Measurements from ENCODE around the gene KCNIP4. TPM values are rescaled to one million over a fixed set of nuclear protein-coding genes. Genes with fewer than 3 reads are reported as not detected.
A peak's percentile ranks its signal among the peaks of the same experiment; 100 is the strongest.

Gene KCNIP4
- total and polyA plus RNA-seq, 2 experiments from 2014 or later, result 0.14 to 0.63 TPM

- Histone ChIP-seq H3F3A (replicated peaks; ENCODE audit: low read depth) (no peaks in the 10 kb centered on the region), H3K27ac (ENCODE audit: low read depth) (no peak overlapping the region), H2AFZ (no peak overlapping the region), H3K4me1 (ENCODE audit: insufficient read depth) (no peaks in the 10 kb centered on the region), H3K79me2 (replicated peaks; ENCODE audit: insufficient read depth) (no peaks in the 10 kb centered on the region), H3K4me2 (no peak overlapping the region), H4K20me1 (replicated peaks; ENCODE audit: insufficient read depth) (no peaks in the 10 kb centered on the region), H3K9me2 (ENCODE audit: insufficient read depth) (no peaks in the 10 kb centered on the region), H3K4me3 (no peak overlapping the region), H3K27me3 (ENCODE audit: insufficient read depth) (no peaks in the 10 kb centered on the region), H3K36me3 (ENCODE audit: insufficient read depth) (no peaks in the 10 kb centered on the region)
- H3K27me3 Mint-ChIP-seq (ENCODE audit: insufficient read depth, low read depth, poor library complexity), result no peaks in the 10 kb centered on the region
- no peak overlapping the region for H3K4me3 Mint-ChIP-seq
- TF ChIP-seq, protein P1, sequence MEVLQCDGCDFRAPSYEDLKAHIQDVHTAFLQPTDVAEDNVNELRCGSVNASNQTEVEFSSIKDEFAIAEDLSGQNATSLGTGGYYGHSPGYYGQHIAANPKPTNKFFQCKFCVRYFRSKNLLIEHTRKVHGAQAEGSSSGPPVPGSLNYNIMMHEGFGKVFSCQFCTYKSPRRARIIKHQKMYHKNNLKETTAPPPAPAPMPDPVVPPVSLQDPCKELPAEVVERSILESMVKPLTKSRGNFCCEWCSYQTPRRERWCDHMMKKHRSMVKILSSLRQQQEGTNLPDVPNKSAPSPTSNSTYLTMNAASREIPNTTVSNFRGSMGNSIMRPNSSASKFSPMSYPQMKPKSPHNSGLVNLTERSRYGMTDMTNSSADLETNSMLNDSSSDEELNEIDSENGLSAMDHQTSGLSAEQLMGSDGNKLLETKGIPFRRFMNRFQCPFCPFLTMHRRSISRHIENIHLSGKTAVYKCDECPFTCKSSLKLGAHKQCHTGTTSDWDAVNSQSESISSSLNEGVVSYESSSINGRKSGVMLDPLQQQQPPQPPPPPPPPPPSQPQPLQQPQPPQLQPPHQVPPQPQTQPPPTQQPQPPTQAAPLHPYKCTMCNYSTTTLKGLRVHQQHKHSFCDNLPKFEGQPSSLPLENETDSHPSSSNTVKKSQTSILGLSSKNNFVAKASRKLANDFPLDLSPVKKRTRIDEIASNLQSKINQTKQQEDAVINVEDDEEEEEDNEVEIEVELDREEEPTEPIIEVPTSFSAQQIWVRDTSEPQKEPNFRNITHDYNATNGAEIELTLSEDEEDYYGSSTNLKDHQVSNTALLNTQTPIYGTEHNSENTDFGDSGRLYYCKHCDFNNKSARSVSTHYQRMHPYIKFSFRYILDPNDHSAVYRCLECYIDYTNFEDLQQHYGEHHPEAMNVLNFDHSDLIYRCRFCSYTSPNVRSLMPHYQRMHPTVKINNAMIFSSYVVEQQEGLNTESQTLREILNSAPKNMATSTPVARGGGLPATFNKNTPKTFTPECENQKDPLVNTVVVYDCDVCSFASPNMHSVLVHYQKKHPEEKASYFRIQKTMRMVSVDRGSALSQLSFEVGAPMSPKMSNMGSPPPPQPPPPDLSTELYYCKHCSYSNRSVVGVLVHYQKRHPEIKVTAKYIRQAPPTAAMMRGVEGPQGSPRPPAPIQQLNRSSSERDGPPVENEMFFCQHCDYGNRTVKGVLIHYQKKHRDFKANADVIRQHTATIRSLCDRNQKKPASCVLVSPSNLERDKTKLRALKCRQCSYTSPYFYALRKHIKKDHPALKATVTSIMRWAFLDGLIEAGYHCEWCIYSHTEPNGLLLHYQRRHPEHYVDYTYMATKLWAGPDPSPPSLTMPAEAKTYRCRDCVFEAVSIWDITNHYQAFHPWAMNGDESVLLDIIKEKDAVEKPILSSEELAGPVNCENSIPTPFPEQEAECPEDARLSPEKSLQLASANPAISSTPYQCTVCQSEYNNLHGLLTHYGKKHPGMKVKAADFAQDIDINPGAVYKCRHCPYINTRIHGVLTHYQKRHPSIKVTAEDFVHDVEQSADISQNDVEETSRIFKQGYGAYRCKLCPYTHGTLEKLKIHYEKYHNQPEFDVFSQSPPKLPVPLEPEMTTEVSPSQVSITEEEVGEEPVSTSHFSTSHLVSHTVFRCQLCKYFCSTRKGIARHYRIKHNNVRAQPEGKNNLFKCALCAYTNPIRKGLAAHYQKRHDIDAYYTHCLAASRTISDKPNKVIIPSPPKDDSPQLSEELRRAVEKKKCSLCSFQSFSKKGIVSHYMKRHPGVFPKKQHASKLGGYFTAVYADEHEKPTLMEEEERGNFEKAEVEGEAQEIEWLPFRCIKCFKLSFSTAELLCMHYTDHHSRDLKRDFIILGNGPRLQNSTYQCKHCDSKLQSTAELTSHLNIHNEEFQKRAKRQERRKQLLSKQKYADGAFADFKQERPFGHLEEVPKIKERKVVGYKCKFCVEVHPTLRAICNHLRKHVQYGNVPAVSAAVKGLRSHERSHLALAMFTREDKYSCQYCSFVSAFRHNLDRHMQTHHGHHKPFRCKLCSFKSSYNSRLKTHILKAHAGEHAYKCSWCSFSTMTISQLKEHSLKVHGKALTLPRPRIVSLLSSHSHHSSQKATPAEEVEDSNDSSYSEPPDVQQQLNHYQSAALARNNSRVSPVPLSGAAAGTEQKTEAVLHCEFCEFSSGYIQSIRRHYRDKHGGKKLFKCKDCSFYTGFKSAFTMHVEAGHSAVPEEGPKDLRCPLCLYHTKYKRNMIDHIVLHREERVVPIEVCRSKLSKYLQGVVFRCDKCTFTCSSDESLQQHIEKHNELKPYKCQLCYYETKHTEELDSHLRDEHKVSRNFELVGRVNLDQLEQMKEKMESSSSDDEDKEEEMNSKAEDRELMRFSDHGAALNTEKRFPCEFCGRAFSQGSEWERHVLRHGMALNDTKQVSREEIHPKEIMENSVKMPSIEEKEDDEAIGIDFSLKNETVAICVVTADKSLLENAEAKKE (CRISPR knock-in tag; IDR thresholded peaks at IDR 0.05), result no peak
- no peak for TF ChIP-seq JUNB (IDR thresholded peaks at IDR 0.05; ENCODE audit: unreplicated experiment)
- DNase-seq (ENCODE audit: low spot score), result no peak
- H3K36me3 Mint-ChIP-seq (ENCODE audit: low read depth), result no peaks in the 10 kb centered on the region
- no peak overlapping the region for H3K27ac Mint-ChIP-seq
- no peaks in the 10 kb centered on the region for H3K9me3 Mint-ChIP-seq
- H3K4me1 Mint-ChIP-seq, result no peaks in the 10 kb centered on the region
- ATAC-seq, result no peak
Observed at GRCh38 chr4:20825505-20825904, 1123.1 kb downstream of the KCNIP4 start.

GRCh38 chr4:20816287-20816686 is 1132.3 kb downstream of the KCNIP4 start:
- H3K36me3 ChIP-seq (ENCODE audit: insufficient read depth), result no peaks in the 10 kb centered on the region
- Mint-ChIP-seq H3K27me3 (ENCODE audit: insufficient read depth, low read depth, poor library complexity) (peaks cover 1% of the 10 kb centered on the region), H3K4me1 (no peaks in the 10 kb centered on the region; the same call in 2 of the 3 replicates), H3K36me3 (ENCODE audit: low read depth) (no peaks in the 10 kb centered on the region), H3K9me3 (no peaks in the 10 kb centered on the region), H3K27ac (no peak overlapping the region), H3K4me3 (no peak overlapping the region)
- no peak overlapping the region for H3K4me2 ChIP-seq
- H3K4me1 ChIP-seq (ENCODE audit: insufficient read depth), result no peaks in the 10 kb centered on the region
- 0 out of 2 replicates have a peak overlapping the region, but pooled peaks have one; percentile 34 for H2AFZ ChIP-seq
- H4K20me1 ChIP-seq (replicated peaks; ENCODE audit: insufficient read depth), result no peaks in the 10 kb centered on the region
- no peaks in the 10 kb centered on the region for H3K79me2 ChIP-seq (replicated peaks; ENCODE audit: insufficient read depth)
- H3K9me2 ChIP-seq (ENCODE audit: insufficient read depth), result 0 out of 2 replicates have a peak, but pooled peaks cover 5% of the 10 kb centered on the region
- no peaks in the 10 kb centered on the region for H3K27me3 ChIP-seq (ENCODE audit: insufficient read depth)
- H3K27ac ChIP-seq (ENCODE audit: low read depth), result no peak overlapping the region
- no peak for DNase-seq (ENCODE audit: low spot score)
- no peaks in the 10 kb centered on the region for H3F3A ChIP-seq (replicated peaks; ENCODE audit: low read depth)
- no peak overlapping the region for H3K4me3 ChIP-seq
- ATAC-seq, result no peak
- TF ChIP-seq ZNF114 (CRISPR knock-in tag; IDR thresholded peaks at IDR 0.05) (no peak), ETS1 (IDR thresholded peaks at IDR 0.05) (no peak), ZNF331 (CRISPR knock-in tag; IDR thresholded peaks at IDR 0.05; ENCODE audit: low read depth) (no peak)
- TF ChIP-seq, protein P1 (CRISPR knock-in tag; IDR thresholded peaks at IDR 0.05), result no peak
